RWPE1 (cell line): Measurements from ENCODE around the gene GJC2.

ENCODE experiments used
- CTCF ChIA-PET: fragments of 350-600 bp; sonication (Branson Sonifier 250); formaldehyde crosslinking; extraction: SDS; loops from one replicate; lab custom pipeline; 2021; lab: Yijun Ruan, JAX
- POLR2A ChIA-PET: fragments of 400-600 bp; formaldehyde crosslinking; extraction: SDS; loops from one replicate; lab custom pipeline; 2020; ENCODE audit warnings: antibody characterized with exemption; ENCODE audit not compliant: low non-redundant PET; lab: Yijun Ruan, JAX
- DNase-seq: peaks from one replicate; pipeline ENCODE4 v3.0.0; 2012; ENCODE audit warnings: low spot score
- H3K27ac ChIP-seq: fragments of 450-650 bp; 2 replicates; pipeline ENCODE4 v1.5.1; 2017
- CTCF ChIP-seq: fragments of 450-650 bp; conservative IDR thresholded peaks from 2 replicates; pipeline ENCODE4 v1.5.1; 2017; ENCODE audit warnings: low read depth, mild to moderate bottlenecking

The GJC2 gene

DNA sequence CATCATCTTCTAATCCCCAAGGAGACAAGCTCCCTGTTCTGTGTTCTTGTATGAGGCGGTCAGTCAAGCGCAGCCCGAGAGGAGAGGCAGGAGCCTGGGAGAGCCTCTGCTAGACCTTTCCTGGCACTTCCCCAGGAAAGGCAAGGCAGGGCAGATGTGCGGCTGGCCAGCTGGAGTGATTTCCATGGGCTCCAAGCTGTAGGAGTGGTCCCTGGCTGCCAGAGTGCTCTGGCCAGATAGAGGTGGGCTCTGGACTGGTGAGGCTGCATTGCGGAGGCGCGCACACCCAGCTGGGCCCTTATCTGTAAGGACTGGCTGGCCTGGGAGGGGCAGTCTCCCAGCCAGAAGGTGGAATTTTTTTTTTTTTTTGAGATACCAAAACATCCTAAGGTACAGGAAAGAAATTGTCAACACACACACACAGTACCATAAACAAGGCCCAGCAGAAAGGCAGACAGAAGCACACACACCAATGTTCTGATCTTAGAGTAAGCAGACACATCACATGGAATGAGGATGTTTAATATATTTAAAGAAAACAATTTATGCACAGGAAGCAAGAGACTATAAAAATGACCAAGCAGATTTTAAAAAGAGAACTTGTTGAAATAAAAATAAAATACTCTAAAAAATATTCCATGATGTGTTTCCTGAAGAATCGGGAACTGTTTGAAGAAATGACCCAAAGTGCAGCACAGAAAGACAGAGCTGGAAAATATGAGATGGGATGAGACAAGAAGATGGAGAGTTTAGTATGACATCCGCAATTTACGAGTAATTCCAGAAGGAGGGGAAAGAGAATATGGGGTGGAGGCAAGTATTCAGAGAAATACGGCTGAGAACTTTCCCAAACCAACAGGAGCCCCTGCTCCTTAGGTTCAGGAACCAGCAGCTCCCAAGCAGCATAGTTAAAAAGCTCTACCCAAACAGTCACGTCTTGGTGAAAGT lies 29.3 kb downstream of the GJC2 start:
- POLR2A ChIA-PET: interaction anchor here (1.1 kb wide), 1 partner anchor 278 kb away, joined by 4 read pairs; no protein-coding TSS in a partner anchor
- CTCF ChIA-PET: interaction anchor here (0.6 kb wide), 1 partner anchor 316 kb away, joined by 3 read pairs; no protein-coding TSS in a partner anchor
- no peak for DNase-seq
- TF ChIP-seq CTCF: no peak
- H3K27ac ChIP-seq: no peak overlapping the region; the same call in 1 of the 2 replicates

- CTCF ChIA-PET: interaction anchor here (0.6 kb wide), 2 partner anchors 17 to 937 kb away, joined by 4 to 5 read pairs; no protein-coding TSS in a partner anchor
- no peak; the same call in 1 of the 2 replicates for TF ChIP-seq CTCF
- POLR2A ChIA-PET: interaction anchor here (0.7 kb wide), 1 partner anchor 105 kb away, joined by 4 read pairs; no protein-coding TSS in a partner anchor
- DNase-seq: no peak
- no peak overlapping the region for H3K27ac ChIP-seq
Observed at GRCh38 chr1:228180271-228180958, 30.7 kb downstream of the GJC2 start.

DNA sequence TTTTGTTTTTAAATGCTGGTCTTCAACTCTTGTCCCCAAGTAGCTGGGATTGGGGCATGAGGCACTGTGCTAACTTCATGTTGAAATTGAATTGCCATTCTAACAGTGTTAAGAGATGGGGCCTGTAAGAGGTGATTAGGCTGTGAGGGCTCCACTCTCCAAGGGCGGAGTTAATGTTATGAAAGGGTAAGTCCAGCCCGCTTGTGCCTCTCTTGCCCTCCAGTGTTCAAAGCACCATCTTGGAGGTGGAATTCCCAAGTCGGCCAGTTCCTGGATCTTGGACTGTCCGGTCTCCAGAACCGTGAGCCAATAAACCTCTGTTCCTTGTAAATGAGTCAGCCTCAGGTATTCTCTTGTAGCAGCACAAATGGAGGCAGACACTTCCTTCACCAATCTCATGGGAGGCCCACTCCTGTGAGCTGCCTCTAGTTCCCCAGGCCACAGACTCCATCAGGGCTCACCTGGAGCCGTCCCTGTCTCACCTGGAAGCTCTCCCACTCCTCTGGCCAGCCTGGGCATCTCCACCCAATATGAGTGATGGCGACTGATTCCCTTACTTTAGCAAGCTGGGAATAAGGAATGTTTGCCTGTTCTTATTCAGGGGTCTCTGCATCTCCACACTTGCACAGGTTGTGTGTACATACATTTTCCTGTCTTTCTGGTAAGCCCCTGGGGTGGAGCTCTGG lies 31.4 kb downstream of the GJC2 start:
- no peak overlapping the region for H3K27ac ChIP-seq
- DNase-seq: no peak
- ChIA-PET POLR2A (no interaction called here), CTCF (interaction anchor here (0.7 kb wide), 1 partner anchor 222 kb away, joined by 4 read pairs; no protein-coding TSS in a partner anchor)
- TF ChIP-seq CTCF: no peak

DNA sequence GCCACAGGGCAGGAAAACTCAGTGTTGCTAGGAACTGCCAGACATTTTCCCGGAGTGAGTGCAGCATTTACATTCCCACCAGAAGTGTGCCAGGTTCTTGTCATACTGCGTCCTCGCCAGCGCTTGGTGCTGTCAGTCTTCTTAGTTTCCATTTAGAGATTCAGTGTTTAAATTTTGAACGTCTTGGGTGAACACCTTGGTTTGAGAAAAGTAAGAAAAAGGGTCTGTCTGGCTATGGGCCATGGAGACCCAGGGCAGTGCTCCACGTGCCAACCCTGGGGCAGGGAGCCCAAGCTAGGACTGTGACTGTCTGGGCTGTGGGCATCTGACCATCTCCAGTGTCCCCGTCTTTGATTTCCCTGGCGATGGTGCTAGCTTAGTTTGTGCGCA lies 31.9 kb downstream of the GJC2 start:
- POLR2A ChIA-PET: no interaction called here
- no peak overlapping the region for H3K27ac ChIP-seq
- CTCF ChIA-PET: interaction anchor here (0.7 kb wide), 1 partner anchor 221 kb away, joined by 4 read pairs; no protein-coding TSS in a partner anchor
- no peak for DNase-seq
- TF ChIP-seq CTCF: no peak

DNA sequence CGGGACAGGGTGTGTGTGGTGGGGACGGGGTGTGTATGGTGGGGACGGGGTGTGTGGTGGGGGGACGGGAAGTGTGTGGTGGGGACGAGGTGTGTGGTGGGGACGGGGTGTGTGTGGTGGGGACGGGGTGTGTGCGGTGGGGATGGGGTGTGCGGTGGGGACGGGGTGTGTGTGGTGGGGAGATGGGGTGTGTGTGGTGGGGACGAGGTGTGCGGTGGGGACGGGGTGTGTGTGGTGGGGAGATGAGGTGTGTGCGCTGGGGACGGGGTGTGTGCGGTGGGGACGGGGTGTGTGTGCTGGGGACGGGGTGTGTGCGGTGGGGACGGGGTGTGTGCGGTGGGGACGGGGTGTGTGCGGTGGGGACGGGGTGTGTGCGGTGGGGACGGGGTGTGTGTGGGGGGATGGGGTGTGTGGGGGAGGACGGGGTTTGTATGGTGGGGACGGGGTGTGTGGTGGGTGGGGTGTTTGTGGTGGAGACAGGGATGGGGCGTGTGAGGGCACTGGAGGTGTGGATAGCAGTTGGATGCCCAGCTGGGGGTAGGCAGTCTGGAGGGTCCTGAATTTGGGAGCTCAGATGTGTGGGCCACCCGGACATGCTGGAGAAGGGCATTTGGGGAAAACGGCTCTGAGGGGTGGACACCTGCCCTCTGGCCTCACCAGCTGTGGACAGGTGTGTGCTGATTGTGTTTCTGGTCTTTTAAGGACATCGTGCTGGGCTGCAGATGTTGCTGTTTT lies 32.7 kb downstream of the GJC2 start:
- no peak for DNase-seq
- no peak overlapping the region for H3K27ac ChIP-seq
- no peak for TF ChIP-seq CTCF
- ChIA-PET CTCF (no interaction called here), POLR2A (no interaction called here)
